Activated T-cell treated with anti-CD3 and anti-CD28 coated beads, Interleukin-2, amount 50 U/mL, for 4 hours (primary cell): ENCODE results near the gene HSPBP1. TPM values are rescaled to one million over a fixed set of nuclear protein-coding genes. Genes with fewer than 3 reads are reported as not detected.

Experiments used
- ATAC-seq, 2 donors: fragments of 200-7000 bp; cut with Tn5 transposase; one replicate each; pipeline ENCODE4 v1.10.0; 2021
- DNase-seq: peaks from one replicate; pipeline ENCODE4 v3.0.0-alpha.2; 2020
- H3K27me3 Mint-ChIP-seq: one replicate; pipeline ENCODE4 v1.8.0; 2021; ENCODE audit warnings: low read depth, mixed read lengths
- H3K36me3 Mint-ChIP-seq: one replicate; pipeline ENCODE4 v1.8.0; 2022; ENCODE audit warnings: mixed read lengths; ENCODE audit not compliant: insufficient read depth
- H3K4me1 Mint-ChIP-seq: one replicate; pipeline ENCODE4 v1.8.0; 2021; ENCODE audit warnings: low read depth, mixed read lengths
- H3K4me3 Mint-ChIP-seq: one replicate; pipeline ENCODE4 v1.8.0; 2021; ENCODE audit warnings: mild to moderate bottlenecking, moderate library complexity, mixed read lengths
- H3K9me3 Mint-ChIP-seq: one replicate; pipeline ENCODE4 v1.8.0; 2021; ENCODE audit warnings: mixed read lengths
- total RNA-seq, 3 donors: library from RNA; stranded (reverse); gene quantifications; one replicate each; pipeline ENCODE4 v1.2.1, GENCODE V29; 2021

HSPBP1 gene
- total RNA-seq, 3 donors from 2014 or later = 113 to 139 (median 121) TPM

GRCh38 chr19:55311797-55312196 is 31.9 kb upstream of the HSPBP1 start:
- no peak for DNase-seq
- Mint-ChIP-seq H3K27me3 (no peaks in the 10 kb centered on the region), H3K9me3 (no peaks in the 10 kb centered on the region), H3K36me3 (no peaks in the 10 kb centered on the region), H3K4me1 (no peaks in the 10 kb centered on the region), H3K4me3 (no peak overlapping the region)
- ATAC-seq = no peak

GRCh38 chr19:55311397-55311796 is 31.5 kb upstream of the HSPBP1 start:
- H3K27me3 Mint-ChIP-seq = no peaks in the 10 kb centered on the region
- ATAC-seq (no peak), DNase-seq (no peak)
- no peaks in the 10 kb centered on the region for H3K4me1 Mint-ChIP-seq
- H3K4me3 Mint-ChIP-seq = no peak overlapping the region
- H3K36me3 Mint-ChIP-seq = no peaks in the 10 kb centered on the region
- H3K9me3 Mint-ChIP-seq = no peaks in the 10 kb centered on the region

GRCh38 chr19:55310498-55310897 is 30.6 kb upstream of the HSPBP1 start:
- no peaks in the 10 kb centered on the region for H3K9me3 Mint-ChIP-seq
- no peak overlapping the region for H3K4me3 Mint-ChIP-seq
- no peaks in the 10 kb centered on the region for H3K4me1 Mint-ChIP-seq
- DNase-seq = no peak
- no peaks in the 10 kb centered on the region for H3K36me3 Mint-ChIP-seq
- H3K27me3 Mint-ChIP-seq = no peaks in the 10 kb centered on the region
- ATAC-seq = no peak

- Mint-ChIP-seq H3K9me3 (no peaks in the 10 kb centered on the region), H3K4me3 (no peak overlapping the region), H3K27me3 (no peaks in the 10 kb centered on the region), H3K4me1 (no peaks in the 10 kb centered on the region), H3K36me3 (no peaks in the 10 kb centered on the region)
- DNase-seq (no peak), ATAC-seq (no peak)
Observed at GRCh38 chr19:55309448-55309847, 29.5 kb upstream of the HSPBP1 start.

- ATAC-seq = no peak
- H3K4me1 Mint-ChIP-seq = no peaks in the 10 kb centered on the region
- H3K4me3 Mint-ChIP-seq = no peak overlapping the region
- no peak for DNase-seq
- H3K9me3 Mint-ChIP-seq = no peaks in the 10 kb centered on the region
- H3K27me3 Mint-ChIP-seq = no peaks in the 10 kb centered on the region
- H3K36me3 Mint-ChIP-seq = no peaks in the 10 kb centered on the region
Observed at GRCh38 chr19:55308281-55308680, 28.4 kb upstream of the HSPBP1 start.

GRCh38 chr19:55306712-55307111 is 26.8 kb upstream of the HSPBP1 start:
- H3K27me3 Mint-ChIP-seq = no peaks in the 10 kb centered on the region
- DNase-seq = no peak
- no peaks in the 10 kb centered on the region for H3K9me3 Mint-ChIP-seq
- no peak for ATAC-seq
- H3K4me3 Mint-ChIP-seq = no peak overlapping the region
- peaks cover 4% of the 10 kb centered on the region for H3K4me1 Mint-ChIP-seq
- no peaks in the 10 kb centered on the region for H3K36me3 Mint-ChIP-seq

- no peaks in the 10 kb centered on the region for H3K36me3 Mint-ChIP-seq
- H3K4me1 Mint-ChIP-seq = peaks cover 6% of the 10 kb centered on the region
- no peaks in the 10 kb centered on the region for H3K9me3 Mint-ChIP-seq
- H3K27me3 Mint-ChIP-seq = no peaks in the 10 kb centered on the region
- no peak overlapping the region for H3K4me3 Mint-ChIP-seq
- DNase-seq = no peak
- no peak for ATAC-seq
Observed at GRCh38 chr19:55305983-55306562, 26.2 kb upstream of the HSPBP1 start.

- DNase-seq (peak; percentile 41), ATAC-seq (peak; percentile 65 to 74)
- peaks cover 6% of the 10 kb centered on the region for H3K4me1 Mint-ChIP-seq
- no peaks in the 10 kb centered on the region for H3K27me3 Mint-ChIP-seq
- H3K9me3 Mint-ChIP-seq = no peaks in the 10 kb centered on the region
- H3K36me3 Mint-ChIP-seq = no peaks in the 10 kb centered on the region
- no peak overlapping the region for H3K4me3 Mint-ChIP-seq
Observed at GRCh38 chr19:55305491-55305890, 25.6 kb upstream of the HSPBP1 start.

GRCh38 chr19:55304980-55305379 is 25.1 kb upstream of the HSPBP1 start:
- H3K4me3 Mint-ChIP-seq = no peak overlapping the region
- H3K9me3 Mint-ChIP-seq = no peaks in the 10 kb centered on the region
- H3K36me3 Mint-ChIP-seq = no peaks in the 10 kb centered on the region
- DNase-seq (no peak), ATAC-seq (no peak)
- no peaks in the 10 kb centered on the region for H3K27me3 Mint-ChIP-seq
- peaks cover 6% of the 10 kb centered on the region for H3K4me1 Mint-ChIP-seq

- Mint-ChIP-seq H3K9me3 (no peaks in the 10 kb centered on the region), H3K4me3 (no peak overlapping the region), H3K36me3 (no peaks in the 10 kb centered on the region), H3K27me3 (no peaks in the 10 kb centered on the region), H3K4me1 (peaks cover 6% of the 10 kb centered on the region)
- DNase-seq (no peak), ATAC-seq (no peak)
Observed at GRCh38 chr19:55304279-55304978, 24.5 kb upstream of the HSPBP1 start.

GRCh38 chr19:55303477-55303876 is 23.6 kb upstream of the HSPBP1 start:
- no peaks in the 10 kb centered on the region for H3K27me3 Mint-ChIP-seq
- ATAC-seq = no peak
- DNase-seq = no peak

GRCh38 chr19:55302318-55302703 is 22.4 kb upstream of the HSPBP1 start:
- Mint-ChIP-seq H3K4me1 (peaks cover 6% of the 10 kb centered on the region), H3K4me3 (peak overlapping the region; percentile 80), H3K27me3 (no peaks in the 10 kb centered on the region), H3K36me3 (no peaks in the 10 kb centered on the region), H3K9me3 (no peaks in the 10 kb centered on the region)
- no peak for ATAC-seq
- no peak for DNase-seq

More at GRCh38 chr19:55303477-55303876, 23.6 kb upstream of the HSPBP1 start:
- Mint-ChIP-seq H3K4me1 (peaks cover 6% of the 10 kb centered on the region), H3K36me3 (no peaks in the 10 kb centered on the region), H3K9me3 (no peaks in the 10 kb centered on the region), H3K4me3 (no peak overlapping the region)

- H3K27me3 Mint-ChIP-seq = no peaks in the 10 kb centered on the region
- H3K9me3 Mint-ChIP-seq = no peaks in the 10 kb centered on the region
- H3K4me1 Mint-ChIP-seq = peaks cover 6% of the 10 kb centered on the region
- ATAC-seq (peak; percentile 90), DNase-seq (peak; percentile 97)
- peak overlapping the region; percentile 80 for H3K4me3 Mint-ChIP-seq
- H3K36me3 Mint-ChIP-seq = no peaks in the 10 kb centered on the region
Observed at GRCh38 chr19:55301459-55302317, 21.8 kb upstream of the HSPBP1 start.

GRCh38 chr19:55300886-55301458 is 21.1 kb upstream of the HSPBP1 start:
- Mint-ChIP-seq H3K9me3 (no peaks in the 10 kb centered on the region), H3K36me3 (no peaks in the 10 kb centered on the region), H3K4me3 (peak overlapping the region; percentile 13), H3K4me1 (peaks cover 6% of the 10 kb centered on the region), H3K27me3 (no peaks in the 10 kb centered on the region)
- DNase-seq (no peak), ATAC-seq (no peak)
